PFSK-1 (cell line): Measurements from ENCODE around the gene TMEM220.

ENCODE experiments used
- FOXP2 ChIP-seq: optimal IDR thresholded peaks from 2 replicates; pipeline ENCODE3; 2011; ENCODE audit warnings: borderline replicate concordance, control low read depth, inconsistent platforms; ENCODE audit not compliant: insufficient read depth; ENCODE audit errors: extremely low read length, extremely low read depth
- POLR2AphosphoS5 ChIP-seq: IDR thresholded peaks from 2 replicates; pipeline ENCODE4 v1.6.1; 2012; ENCODE audit warnings: low read depth, mild to moderate bottlenecking, control low read depth, low read length, moderate library complexity
- SIN3A ChIP-seq: IDR thresholded peaks from 2 replicates; pipeline ENCODE4 v1.6.1; 2012; ENCODE audit warnings: mild to moderate bottlenecking, low read length, moderate library complexity, borderline replicate concordance; ENCODE audit not compliant: insufficient read depth
- TAF1 ChIP-seq: IDR thresholded peaks from 2 replicates; pipeline ENCODE4 v1.6.1; 2012; ENCODE audit warnings: low read length, control low read depth, borderline replicate concordance; ENCODE audit not compliant: insufficient read depth
- TF ChIP-seq, protein P1 (sequence below), 2 experiments: IDR thresholded peaks; 2 replicates each; pipeline versions ENCODE4 v1.6.1 to v1.8.0; 2011 to 2012; ENCODE audit warnings: low read depth in 2 of 2, low read length in 2 of 2, control low read depth in 1 of 2, inconsistent platforms in 1 of 2, mild to moderate bottlenecking in 1 of 2, moderate library complexity in 1 of 2; ENCODE audit not compliant: insufficient read depth in 1 of 2

Gene TMEM220

DNA sequence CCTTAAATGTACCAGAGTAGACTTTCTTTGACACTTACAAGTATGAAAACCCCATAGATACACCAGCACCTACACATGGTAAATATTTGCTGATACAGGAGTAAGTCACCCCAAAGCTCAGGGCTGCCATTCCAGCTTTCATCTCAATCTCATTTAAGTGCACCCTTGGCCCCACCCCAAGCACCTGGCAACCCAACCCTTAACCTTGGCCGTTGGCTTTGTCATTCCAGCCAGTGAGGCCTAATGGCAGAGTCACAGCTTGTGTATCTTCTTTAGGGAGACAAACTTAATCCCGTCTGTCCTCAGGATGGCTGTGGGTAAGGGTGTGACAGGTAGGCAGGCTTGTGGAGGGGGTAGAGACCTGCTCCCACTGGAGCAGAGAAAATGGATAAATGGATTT, 31.5 kb upstream of the TMEM220 start:
- TF ChIP-seq FOXP2 = no peak
- no peak for TF ChIP-seq SIN3A
- TF ChIP-seq, protein P1, sequence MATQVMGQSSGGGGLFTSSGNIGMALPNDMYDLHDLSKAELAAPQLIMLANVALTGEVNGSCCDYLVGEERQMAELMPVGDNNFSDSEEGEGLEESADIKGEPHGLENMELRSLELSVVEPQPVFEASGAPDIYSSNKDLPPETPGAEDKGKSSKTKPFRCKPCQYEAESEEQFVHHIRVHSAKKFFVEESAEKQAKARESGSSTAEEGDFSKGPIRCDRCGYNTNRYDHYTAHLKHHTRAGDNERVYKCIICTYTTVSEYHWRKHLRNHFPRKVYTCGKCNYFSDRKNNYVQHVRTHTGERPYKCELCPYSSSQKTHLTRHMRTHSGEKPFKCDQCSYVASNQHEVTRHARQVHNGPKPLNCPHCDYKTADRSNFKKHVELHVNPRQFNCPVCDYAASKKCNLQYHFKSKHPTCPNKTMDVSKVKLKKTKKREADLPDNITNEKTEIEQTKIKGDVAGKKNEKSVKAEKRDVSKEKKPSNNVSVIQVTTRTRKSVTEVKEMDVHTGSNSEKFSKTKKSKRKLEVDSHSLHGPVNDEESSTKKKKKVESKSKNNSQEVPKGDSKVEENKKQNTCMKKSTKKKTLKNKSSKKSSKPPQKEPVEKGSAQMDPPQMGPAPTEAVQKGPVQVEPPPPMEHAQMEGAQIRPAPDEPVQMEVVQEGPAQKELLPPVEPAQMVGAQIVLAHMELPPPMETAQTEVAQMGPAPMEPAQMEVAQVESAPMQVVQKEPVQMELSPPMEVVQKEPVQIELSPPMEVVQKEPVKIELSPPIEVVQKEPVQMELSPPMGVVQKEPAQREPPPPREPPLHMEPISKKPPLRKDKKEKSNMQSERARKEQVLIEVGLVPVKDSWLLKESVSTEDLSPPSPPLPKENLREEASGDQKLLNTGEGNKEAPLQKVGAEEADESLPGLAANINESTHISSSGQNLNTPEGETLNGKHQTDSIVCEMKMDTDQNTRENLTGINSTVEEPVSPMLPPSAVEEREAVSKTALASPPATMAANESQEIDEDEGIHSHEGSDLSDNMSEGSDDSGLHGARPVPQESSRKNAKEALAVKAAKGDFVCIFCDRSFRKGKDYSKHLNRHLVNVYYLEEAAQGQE (IDR thresholded peaks at IDR 0.05; ENCODE audit: insufficient read depth in 1 of 2, low read depth in 2 of 2, low read length in 2 of 2) = no peak
- TF ChIP-seq TAF1 = no peak
- TF ChIP-seq POLR2AphosphoS5 = no peak

DNA sequence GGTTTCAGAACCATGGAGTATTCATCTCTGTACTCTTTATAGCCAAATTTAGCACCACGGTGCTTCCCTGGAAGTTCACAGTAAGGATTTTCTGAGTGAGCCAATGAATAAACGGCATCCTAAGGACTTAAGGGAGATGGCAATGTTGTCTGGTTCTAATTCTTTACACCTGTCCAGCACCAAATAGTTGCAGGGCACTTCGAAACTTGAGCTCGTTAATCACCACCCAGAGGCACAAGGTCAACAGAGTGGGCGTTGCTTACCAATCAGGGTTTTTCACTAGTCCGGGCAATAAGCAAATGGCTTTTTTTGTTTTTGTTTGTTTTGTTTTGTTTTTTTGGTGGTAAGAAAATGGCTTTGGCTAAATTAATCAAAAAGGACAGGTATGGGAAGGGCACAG, 28.2 kb upstream of the TMEM220 start:
- TF ChIP-seq, protein P1 (IDR thresholded peaks at IDR 0.05; ENCODE audit: insufficient read depth in 1 of 2, low read depth in 2 of 2, low read length in 2 of 2) = no peak
- TF ChIP-seq TAF1 (no peak), POLR2AphosphoS5 (no peak), SIN3A (no peak), FOXP2 (no peak)

DNA sequence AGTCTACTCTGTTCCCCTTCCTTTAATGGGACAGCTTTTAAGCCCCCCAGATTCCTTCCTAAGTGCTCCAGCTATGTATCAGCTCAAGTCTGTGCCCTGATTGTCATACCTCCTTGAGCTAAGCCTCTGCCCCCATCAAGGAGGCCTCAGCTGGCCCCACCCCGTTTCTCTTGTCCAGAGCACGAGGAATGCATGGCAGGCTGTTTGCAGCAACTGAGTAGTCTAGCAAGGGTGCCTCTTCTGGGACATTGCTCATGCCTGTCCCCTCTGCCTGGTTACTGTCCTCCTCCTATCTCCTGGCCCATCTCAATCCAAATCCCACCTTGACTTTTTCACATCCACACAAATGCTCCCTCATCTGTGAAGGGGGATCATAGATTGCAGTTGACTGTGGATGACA, 27.8 kb upstream of the TMEM220 start:
- TF ChIP-seq SIN3A (no peak), FOXP2 (no peak), POLR2AphosphoS5 (no peak), TAF1 (no peak)
- TF ChIP-seq, protein P1 (IDR thresholded peaks at IDR 0.05; ENCODE audit: insufficient read depth in 1 of 2, low read depth in 2 of 2, low read length in 2 of 2) = no peak

DNA sequence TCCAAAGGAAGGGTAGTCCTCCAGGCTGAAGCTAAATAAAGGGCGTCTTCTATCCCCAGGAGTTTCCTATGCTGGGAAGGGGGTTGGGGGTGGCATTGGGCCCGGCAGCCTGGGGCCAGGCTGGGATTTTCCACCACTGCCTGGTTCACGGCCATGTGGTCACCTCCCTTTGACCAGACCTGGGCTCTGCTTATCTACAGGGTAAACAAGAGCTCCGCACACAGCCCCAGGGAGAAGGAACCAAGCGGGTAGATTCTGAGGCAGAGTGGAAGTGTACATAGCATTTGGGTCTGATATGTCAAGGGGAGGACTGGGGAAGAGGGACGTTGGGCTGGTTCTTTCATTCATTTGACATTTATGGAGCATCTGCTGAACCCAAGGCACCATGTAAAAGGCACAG, 27.2 kb upstream of the TMEM220 start:
- TF ChIP-seq POLR2AphosphoS5 (no peak), SIN3A (no peak)
- TF ChIP-seq, protein P1 (IDR thresholded peaks at IDR 0.05; ENCODE audit: insufficient read depth in 1 of 2, low read depth in 2 of 2, low read length in 2 of 2) = no peak

DNA sequence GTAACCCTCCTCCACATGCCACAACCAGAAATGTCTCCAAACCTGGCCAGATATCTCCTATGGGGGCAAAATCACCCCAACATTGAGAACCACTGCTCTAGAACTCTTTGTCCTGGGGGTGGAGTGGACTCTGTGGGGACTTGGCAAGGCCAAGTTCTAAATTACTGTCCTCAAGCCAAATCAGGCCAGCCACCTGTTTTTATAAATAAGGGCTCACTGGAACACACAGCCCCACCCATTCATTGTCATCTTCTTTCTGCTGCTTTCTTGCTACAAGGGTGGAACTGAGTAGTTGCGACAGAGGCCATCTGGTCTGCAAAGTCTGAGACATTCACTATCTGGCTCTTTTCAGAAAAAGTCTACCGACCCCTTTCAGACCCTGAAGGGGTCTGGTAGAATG, 26.8 kb upstream of the TMEM220 start:
- no peak for TF ChIP-seq TAF1
- TF ChIP-seq POLR2AphosphoS5 = no peak
- TF ChIP-seq, protein P1 (IDR thresholded peaks at IDR 0.05; ENCODE audit: insufficient read depth in 1 of 2, low read depth in 2 of 2, low read length in 2 of 2) = no peak
- no peak for TF ChIP-seq FOXP2
- TF ChIP-seq SIN3A = no peak
